ENCODE measurements around the gene EPDR1.

DNA sequence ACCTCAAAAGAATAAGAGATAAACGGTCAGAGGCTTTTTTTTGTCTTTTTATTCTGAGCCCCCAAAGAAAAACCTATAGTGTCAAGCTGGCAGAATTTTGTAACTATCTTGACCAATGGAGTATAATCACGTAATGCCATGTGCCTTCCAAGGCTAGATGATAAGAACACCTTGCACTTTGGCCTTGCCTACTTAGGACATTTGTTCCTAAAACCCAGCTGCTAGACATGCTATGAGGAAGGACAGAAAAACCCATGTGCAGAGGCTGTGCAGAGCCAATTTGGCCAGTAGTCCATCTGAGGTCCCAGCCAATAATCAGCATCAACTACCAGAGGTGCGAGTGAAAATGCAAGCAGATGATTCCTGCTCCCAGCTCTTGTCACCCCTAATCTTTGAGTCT, 69.9 kb downstream of the EPDR1 start:
- TF ChIP-seq CTCF (conservative IDR thresholded peaks at IDR 0.05; ENCODE audit: low read depth in 2 of 2): no peak
- TF ChIP-seq CREB1 (CRISPR knock-in tag; IDR thresholded peaks at IDR 0.05; ENCODE audit: low read depth): no peak
- no peak for TF ChIP-seq POLR2AphosphoS5 (IDR thresholded peaks at IDR 0.05; ENCODE audit: low read depth)
- no peak for TF ChIP-seq EZH2 (IDR thresholded peaks at IDR 0.05; ENCODE audit: low read depth, unreplicated experiment)
- no peak for TF ChIP-seq REST (IDR thresholded peaks at IDR 0.05; ENCODE audit: unreplicated experiment)
- no peak for TF ChIP-seq EZH2phosphoT487 (IDR thresholded peaks at IDR 0.05; ENCODE audit: unreplicated experiment)
- no peak for TF ChIP-seq ZNF331 (CRISPR knock-in tag; IDR thresholded peaks at IDR 0.05; ENCODE audit: low read depth)
- TF ChIP-seq ZNF114 (CRISPR knock-in tag; IDR thresholded peaks at IDR 0.05): no peak
- no peak for TF ChIP-seq NANOG (IDR thresholded peaks at IDR 0.05; ENCODE audit: borderline replicate concordance)
- TF ChIP-seq JUNB (IDR thresholded peaks at IDR 0.05; ENCODE audit: unreplicated experiment): no peak
